Stimulated activated CD8-positive, alpha-beta memory T cell treated with anti-CD3 and anti-CD28 coated beads, Interleukin-4, amount 100 ng/mL, for 4 hours (primary cell): ENCODE measurements around the gene ZP3.
"Not testable (repeated sequence)": the region's sequence is repeated elsewhere in the genome, so short reads cannot be mapped to it uniquely, and the experiment has no call there.

Experiments
- DNase-seq, 2 donors: peaks; one replicate each; pipeline ENCODE4 v3.0.0-alpha.2; 2020; ENCODE audit warnings: low read depth in 2 of 2, low spot score in 1 of 2

Gene ZP3

DNA sequence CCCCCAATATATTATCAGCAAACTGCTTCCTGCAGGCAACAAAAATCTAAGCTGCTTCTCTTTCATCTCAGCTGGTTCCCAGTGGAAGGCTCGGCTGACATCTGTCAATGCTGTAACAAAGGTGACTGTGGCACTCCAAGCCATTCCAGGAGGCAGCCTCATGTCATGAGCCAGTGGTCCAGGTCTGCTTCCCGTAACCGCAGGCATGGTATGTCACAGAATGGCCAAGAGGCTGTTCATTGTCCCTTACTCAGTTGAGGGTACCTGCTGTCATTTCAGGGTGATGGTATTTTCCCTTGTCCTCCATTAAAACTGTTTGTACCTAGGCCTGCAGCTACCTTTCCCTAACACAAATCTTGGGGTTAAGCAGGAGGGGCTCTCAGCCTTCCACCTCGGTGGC lies 15.7 kb downstream of the ZP3 start:
- not testable (repeated sequence) for DNase-seq

DNA sequence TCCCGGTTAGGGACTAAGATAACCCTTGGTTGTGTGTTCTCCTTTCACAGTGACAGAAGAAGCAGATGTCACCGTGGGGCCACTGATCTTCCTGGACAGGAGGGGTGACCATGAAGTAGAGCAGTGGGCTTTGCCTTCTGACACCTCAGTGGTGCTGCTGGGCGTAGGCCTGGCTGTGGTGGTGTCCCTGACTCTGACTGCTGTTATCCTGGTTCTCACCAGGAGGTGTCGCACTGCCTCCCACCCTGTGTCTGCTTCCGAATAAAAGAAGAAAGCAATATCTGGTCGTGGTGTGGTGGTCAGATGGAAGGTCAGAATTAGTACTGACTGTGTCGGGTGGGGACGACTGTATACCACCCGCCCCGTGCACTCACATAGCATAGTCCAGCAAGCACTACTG lies 17.0 kb downstream of the ZP3 start:
- not testable (repeated sequence) for DNase-seq

- not testable (repeated sequence) for DNase-seq
These were observed 18.1 kb downstream of the ZP3 start for GRCh38 chr7:76442664-76443446.

- not testable (repeated sequence) for DNase-seq
These were observed 19.1 kb downstream of the ZP3 start for GRCh38 chr7:76443846-76444245.

DNA sequence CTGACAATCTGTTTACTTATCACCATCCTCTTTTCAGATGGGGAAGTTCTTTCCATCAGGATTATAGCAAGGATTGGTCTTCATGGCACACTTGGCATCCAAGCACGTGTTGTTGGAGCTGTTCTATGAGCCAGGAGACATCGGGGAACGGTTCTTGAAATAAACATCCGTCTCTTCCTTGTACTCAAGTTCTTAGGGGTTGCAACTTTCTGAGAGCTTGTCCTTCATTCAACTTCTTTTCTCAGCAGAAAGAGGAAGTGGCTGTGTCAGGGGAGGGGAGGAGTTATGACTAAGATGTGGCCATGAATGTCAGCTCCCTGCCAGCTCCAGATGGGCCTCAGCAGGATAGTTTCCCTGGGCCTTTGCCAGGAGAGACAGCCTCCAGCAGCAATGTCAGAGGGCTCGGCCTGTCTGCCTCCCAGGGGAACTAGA lies 20.8 kb downstream of the ZP3 start:
- not testable (repeated sequence) for DNase-seq

DNA sequence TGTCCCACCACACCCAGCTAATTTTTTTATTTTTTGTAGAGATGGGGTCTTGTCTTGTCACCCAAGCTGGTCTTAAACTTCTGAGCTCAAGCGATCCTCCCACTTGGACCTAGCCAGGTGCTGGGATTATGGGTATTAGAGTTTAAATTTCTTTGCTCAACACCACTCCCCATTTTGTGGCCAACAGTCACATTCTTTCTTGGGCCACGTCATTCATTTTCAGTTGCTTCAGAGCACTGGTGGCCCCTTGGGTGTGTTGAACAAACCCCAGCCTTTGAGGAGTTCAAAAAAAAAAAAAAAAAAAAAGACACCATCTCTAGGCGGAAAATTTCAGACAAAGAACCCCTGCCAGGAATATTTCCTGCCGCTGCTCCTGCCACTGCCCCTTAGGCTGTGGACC lies 32.3 kb downstream of the ZP3 start:
- DNase-seq: not testable (repeated sequence)

GRCh38 chr7:76458504-76458903 lies 33.8 kb downstream of the ZP3 start:
- not testable (repeated sequence) for DNase-seq

DNA sequence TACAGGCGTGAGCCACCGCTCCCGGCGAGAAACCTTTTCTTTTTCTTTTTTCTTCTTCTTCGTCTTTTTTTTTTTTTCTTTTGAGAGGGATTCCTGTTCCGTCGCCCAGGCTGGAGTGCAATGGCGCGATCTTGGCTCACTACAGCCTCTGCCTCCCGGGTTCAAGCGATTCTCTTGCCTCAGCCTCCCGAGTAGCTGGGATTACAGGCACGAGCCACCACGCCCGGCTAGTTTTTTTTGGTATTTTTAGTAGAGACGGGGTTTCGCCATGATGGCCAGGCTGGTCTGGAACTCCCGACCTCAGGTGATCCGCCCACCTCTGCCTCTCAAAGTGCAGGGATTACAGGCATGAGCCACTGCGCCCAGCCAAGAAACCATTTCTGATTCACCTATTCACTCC lies 36.0 kb downstream of the ZP3 start:
- DNase-seq: not testable (repeated sequence)

DNA sequence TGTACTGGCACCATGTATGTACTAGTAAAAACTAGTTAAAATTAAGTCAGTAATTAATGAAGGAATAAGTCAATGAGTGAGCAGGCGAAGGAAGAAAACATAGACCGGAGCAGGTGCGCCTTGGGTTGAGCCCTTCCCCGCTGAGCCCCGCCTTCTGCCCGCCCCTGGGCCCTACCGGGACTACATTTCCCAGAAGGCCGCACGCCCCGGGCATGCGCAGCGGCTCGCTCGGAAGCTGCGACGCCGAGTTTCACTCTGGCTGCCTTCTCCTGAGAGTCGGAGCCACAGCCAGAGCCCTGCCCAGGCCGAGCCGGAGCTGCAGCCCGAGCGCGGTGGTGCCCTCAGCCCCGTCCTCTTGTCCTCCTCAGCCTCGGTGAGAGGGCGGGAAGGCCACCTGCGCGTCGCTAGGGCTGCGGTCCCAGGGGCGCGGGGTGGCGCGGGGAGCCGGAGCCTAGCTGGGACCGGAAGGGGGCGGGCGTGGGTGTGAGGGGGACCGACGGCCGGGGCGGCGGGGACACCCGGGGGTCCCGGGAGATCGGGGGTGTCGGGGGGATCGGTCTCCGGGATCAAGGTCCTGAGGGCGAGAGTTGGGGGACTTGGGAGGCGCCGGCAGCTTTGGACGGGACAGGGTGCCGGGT lies 36.8 kb downstream of the ZP3 start, which contains the start of gene DTX2:
DTX2 (plus strand) TSS at position 246 of the 638 bp plus-strand sequence. CDS start 18,801 bp downstream, outside the sequence.
- DNase-seq: peak in 1 of 2 donors; percentile 12

DNA sequence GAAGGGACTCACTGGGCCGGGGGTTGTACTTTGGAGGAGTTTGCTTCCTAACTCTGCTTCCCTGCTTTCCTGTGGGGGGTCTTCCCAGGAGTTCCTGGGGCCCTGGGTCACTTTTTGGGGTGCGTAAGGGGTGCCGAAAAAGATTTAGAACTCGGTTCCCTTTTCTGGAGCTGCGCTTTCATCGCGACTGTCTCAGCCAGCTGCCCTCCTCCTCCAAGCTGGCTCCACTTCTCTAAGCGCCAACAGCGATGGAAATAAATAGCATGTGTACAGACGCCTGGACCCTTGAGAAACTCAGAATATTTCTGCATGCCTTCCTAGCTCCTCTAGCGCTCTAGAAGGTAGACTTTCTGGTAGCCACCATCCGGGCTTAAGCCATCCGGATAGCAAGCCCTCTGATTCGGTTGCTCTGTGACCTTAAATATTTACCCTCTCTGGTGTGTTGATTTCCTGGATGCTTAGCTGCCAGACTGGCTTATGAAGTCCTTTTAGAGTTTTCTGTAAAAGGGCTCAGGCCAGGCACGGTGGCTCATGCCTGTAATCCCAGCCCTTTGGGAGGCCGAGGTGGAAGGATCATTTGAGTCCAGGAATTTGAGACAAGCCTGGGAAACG lies 37.6 kb downstream of the ZP3 start:
- DNase-seq: not testable (repeated sequence)

DNA sequence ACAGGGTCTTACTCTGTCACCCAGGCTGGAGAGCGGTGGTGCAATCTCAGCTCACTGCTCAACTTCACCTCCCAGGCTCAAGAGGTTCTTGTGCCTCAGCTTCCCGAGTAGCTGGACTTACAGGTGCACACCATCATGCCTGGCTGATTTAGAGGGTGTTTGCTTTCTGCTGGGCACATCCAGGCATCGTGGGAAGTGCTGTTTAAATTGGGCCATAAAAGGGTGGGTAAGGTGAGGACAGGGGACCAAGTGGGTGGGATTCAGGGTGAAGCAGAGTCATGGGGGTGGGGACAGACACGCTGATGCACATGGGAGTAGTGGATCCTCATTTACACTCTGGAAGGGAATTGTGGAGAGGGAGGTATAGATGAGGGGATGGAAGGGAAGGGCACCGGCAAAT lies 40.2 kb downstream of the ZP3 start:
- DNase-seq: not testable (repeated sequence)

- DNase-seq: not testable (repeated sequence)
These were observed 41.2 kb downstream of the ZP3 start for GRCh38 chr7:76465950-76466349.

GRCh38 chr7:76467743-76468404 lies 43.1 kb downstream of the ZP3 start:
- not testable (repeated sequence) for DNase-seq

DNA sequence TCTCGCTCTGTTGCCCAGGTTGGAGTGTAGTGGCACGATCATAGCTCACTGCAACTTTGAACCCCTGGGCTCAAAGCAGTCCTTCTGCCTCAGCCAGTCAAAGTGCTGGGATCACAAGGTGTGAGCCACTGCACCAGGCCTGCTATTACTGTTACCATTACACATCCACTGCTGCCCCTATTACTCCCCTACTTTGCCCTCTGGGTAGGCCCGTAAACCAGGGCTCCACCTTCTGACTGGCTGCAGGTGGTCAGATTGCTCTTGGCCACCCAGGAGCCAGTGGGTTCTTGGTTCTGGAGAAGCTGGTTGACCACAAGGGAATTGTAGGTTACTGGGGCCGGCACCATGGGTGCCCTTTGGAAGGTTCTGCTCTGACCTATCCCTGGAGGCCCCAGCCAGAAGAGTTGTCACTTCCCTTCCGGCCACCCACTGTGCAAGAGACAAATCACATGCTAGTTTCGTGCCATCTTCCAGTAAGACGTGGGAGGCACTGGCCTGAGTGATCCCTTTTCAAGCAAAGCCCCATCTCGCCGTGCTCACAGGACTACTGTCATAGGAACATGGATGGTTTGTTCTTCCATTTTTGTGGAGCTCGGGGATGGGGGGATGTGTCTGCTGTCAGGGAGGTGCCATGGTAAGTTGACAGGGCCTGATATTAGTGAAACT lies 46.9 kb downstream of the ZP3 start:
- DNase-seq: not testable (repeated sequence)

GRCh38 chr7:76473097-76473496 lies 48.3 kb downstream of the ZP3 start:
- DNase-seq: not testable (repeated sequence)

DNA sequence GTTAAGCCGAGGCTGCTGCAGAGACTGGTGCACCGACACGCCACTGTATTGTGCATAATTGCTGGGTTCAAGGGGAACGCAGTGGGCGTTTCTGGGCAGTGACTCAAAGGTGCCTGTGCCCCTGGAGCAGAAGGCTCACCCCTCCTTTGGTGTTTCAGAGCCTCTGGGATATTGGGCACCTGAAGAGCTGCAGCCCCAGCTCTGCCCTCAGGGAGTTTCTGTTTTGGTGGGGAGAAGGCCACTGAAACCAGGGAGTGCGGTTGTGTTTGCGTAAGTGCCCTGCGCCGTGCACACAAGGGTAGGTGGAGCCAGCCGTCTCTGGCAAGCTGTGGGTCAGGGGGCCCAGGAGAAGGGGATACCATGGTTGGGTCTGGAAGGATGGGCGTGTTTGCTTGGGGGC lies 51.5 kb downstream of the ZP3 start:
- DNase-seq: not testable (repeated sequence)

DNA sequence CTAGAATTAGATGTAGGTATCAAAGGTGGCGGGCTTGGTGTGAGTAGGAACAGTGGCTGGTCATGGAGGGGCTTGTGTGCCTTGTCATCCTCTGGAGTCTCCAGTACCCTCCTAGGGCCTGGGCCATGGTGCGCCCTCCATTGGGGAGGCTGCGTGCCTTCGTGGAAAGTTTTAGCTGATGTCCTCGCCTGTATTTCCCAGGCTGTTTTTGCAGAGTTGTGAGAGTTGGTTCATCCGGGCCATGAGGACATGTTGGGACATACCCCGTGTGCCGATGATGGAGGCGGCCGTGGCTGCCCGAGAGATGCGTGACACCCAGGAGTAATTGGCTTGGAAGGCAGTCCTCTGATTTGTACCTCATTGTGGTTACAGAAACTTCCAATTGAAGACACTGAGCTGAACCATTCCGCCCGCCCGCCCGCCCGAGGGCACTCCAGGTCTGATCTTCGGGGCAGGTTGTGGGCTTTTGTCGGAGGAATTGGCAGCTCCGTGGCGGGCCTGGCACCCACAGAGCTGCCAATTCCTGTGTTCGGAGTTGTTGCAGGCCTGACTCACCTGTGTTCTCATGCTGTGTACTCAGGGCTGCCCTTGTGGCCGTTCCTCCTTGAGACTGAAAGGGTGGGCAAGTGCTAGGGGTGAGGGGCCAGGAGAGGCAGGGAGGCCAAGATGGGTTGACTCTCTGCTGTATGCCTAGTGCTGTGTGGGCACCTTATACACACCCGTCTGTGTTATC lies 52.2 kb downstream of the ZP3 start:
- not testable (repeated sequence) for DNase-seq

- not testable (repeated sequence) for DNase-seq
These were observed 54.9 kb downstream of the ZP3 start for GRCh38 chr7:76479628-76480027.

- not testable (repeated sequence) for DNase-seq
These were observed 55.9 kb downstream of the ZP3 start for GRCh38 chr7:76480403-76481253.
